NCI-H2081 treated with DMSO at 0.1 percent for 48 hours (cell line): ENCODE data around the gene SLC44A1.

ENCODE experiments used
- DNase-seq: peaks from one replicate; lab custom pipeline; 2025; lab: John Stamatoyannopoulos, UW

SLC44A1 gene

DNA sequence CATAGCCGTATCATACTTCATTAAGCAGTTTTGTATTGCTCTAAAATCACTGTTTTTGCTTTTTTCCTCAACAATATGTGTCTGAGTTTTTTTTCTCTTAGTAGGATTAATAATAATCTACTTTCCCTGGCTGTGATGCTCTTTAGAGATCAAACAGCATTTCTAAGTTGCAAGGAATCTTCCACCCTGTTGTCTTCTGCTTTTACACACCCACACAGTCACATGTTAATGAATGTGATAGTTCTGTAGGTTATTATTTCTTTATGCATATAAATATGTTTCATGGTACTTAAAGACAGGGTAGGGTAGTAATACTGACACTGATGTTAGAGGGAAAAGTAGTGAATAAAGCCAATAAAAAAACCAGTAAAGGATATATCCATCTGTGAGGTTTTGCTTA, 29.3 kb downstream of the SLC44A1 start:
- no peak for DNase-seq

DNA sequence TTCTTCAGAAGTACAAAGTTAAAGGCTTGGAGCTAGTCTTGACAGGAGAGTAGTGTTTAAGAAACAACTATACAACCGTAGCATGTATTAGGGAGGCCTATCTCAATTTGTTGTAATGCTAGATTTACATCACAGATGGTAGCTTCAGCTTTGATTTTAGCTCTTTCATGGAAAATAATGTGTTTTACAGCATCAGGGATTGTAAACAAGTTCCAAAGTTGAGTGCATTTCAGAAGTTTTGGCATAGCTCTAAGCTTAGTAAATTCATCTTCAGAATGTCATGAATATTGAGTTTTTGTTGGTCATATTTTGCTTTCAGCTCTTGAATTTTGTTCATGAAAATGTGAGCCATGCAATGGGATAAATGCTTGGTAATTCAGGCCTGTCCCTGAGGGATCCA, 30.7 kb downstream of the SLC44A1 start:
- no peak for DNase-seq

DNA sequence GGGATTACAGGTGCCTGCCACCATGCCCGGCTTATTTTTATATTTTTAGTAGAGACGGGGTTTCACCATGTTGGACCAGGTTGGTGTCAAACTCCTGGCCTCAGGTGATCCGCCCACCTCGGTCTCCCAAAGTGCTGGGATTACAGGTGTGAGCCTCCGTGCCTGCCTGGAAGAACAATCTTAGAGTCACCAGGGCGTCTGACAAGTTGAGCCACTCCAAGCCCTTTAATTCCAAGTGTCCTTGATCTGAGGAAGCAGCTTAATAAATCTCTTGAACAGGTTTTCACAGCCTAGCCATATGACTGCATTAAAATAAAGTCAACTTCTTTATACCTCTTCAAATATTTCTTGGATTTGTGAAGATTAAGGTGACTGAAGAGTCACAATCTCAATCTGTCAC, 31.5 kb downstream of the SLC44A1 start:
- DNase-seq, result no peak

DNA sequence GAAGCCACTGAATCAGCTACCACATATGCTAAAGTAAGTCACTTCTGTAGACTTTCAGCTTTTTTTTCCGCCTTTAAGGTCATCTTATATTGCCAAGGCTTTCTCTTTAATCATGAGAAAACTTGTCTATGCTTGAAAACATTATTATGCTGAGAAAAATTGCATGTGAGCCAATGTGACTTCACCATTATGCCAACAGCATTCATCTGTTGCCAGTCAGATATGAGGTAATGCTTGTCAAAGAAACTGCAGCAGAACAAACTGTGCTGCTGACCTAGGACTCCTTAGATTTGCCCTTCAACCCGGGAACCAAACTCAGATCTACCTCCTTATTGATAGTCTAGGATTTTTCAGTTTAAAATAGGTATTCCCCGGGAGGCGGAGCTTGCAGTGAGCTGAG, 34.3 kb downstream of the SLC44A1 start:
- DNase-seq, result no peak

DNA sequence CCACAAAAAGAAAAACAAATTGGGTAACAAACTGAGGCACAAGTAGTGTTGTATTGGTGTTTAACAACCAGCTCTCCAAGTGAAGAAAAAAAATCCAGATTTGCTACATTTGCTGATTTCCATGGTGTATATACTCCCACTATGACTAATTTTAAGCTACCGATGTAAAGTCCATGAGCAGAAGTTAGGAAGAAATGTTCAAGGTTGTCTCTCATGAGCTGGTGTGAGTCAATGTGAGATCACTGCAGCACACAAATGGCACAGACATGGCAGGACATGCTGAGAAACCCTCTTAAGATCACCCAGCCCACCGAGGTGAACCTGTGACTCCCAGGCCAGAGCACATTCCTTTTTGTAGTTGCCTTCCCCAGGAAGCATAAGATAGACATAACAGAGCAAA, 36.2 kb downstream of the SLC44A1 start:
- no peak for DNase-seq

DNA sequence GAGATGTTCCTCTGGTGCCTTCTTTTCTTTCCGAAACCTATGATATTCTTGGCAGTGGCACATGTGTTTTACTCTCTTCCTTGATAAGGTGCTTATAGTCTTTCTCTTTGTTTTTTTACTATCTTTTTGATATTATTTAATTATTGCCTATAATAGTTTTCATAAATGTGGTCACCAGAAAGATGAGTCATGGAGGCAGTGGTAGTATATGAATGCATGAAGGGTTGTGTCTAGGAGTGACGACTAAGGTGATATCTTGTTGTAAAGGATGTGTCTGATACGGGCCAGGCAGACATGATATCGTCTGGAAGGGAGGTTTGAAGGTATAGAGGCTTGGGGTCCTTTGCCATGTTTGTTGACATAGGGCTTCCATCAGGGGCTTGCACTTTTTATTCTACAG, 36.8 kb downstream of the SLC44A1 start:
- DNase-seq, result no peak

DNA sequence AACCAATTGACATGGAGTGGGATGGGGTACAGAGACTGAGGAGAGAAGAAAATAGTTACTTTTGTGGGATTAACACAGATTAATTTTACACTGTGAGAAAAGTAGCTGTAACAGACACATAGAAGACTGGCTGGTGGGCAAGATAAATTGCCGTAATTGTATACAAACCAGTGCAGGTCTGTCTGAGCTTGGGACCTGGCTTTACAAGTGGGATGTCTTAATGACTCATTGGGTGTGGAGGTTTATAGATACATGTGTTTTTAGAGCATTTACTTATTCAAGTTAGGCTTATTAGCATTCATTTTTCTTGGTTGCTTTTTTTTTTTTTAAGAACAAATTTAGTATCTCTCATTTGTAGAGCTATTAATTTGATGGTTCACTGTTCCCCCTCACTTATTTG, 37.5 kb downstream of the SLC44A1 start:
- DNase-seq, result no peak

DNA sequence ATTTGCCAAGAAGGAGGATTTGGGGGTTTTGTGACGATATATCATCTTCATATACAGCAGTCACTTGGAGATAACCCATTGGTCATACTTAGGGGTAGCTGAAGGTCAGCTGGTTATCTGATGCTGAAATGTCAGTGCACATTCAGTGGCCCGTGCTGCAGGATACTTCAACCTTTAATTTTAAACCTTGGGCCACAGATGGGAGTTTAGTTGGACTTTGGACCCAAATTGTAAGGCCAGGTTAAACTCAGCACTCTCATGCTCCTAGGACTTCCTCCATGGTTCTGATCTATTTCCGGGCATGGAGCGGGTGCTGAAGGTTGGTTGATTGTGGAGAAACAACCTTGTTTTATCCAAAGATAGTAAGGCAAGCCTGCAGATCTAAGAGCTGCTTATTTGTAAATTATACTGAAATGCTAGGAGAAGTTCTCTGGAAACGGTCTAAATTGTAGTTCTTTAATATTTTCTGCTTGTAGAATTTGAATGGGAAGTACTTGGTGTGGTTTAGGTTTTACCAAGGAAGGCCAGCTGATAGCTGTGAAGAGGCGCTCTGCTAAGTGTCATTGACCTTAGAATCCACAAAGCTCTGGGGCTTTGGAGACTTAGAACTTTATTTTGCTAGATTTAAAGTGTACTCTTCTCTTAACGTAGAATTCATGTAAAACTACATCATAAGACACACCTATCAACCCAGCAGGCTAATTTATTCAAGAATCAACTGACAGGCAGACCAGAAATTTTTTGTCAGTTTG, 38.6 kb downstream of the SLC44A1 start:
- DNase-seq, result no peak

DNA sequence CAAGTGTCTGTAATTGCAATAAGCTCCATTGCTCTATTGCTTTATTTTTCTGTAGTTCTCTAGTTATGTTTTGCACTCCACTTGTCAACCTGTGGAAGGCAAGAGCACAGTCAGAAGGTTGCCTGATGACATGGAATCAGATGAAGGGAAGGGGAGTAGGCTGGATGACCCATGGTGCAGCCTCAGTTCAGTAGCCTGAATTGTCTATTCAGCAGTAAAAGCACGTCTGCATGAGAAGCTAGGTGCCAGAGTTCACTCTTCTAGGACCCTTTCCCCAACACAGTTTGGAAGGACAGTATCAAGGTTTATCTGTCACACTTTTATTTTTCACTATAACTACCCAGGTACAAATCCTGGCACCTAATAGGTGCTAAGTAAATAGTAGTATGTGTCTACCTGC, 39.3 kb downstream of the SLC44A1 start:
- DNase-seq, result no peak

DNA sequence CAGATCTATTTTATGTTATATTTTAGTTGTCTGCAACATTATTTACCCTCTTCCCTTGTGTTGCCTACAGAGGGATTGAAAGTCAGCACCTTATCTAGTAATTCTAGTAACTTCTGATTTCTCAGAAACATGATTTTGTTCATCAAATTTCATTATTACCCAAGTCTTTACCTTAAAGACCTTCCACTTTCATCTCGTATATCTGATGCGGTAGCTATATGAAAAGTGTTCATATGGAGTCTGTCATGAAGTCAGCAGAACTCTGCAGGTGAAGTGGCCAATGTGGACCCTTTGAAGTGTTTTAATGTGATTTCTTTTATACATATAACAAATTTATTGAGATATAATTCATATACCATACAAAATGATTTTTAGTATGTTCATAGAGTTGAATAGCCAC, 40.0 kb downstream of the SLC44A1 start:
- DNase-seq, result no peak

DNA sequence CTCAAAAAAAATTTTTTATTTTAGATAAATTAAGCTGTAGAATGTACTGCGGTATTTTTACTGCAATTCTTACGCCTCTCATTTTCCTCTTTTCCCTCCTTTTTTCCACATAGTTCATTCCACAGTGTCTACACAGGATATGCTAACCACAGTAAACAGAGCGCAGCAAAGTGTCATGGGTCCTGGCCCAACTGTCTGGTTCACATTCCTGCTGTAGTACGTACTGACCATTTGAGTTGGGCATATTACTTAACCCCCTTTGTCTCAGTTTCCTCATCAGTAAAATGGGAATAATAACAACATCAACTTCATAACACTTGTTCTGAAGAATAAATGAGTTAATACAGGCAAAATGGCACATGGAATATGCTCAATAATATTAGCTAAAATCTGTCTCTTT, 41.6 kb downstream of the SLC44A1 start:
- DNase-seq, result no peak

DNA sequence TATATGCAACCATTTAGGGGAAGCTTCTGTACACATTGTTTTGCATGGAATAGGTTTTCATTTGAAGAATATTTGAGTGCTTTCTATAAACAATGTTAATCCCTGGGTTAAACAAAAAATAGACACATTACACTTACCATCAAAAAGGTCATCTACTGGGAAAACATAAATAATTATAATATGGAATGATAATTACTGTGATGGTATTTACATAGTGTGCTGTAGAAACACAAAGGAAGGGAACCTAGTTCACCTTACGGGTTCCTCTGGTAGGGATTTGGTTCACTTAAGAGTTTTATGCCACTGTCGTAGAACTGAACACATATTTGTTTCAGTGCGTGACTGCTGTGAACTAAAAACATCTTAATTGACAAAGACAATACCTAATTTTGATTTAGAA, 44.9 kb downstream of the SLC44A1 start:
- no peak for DNase-seq

DNA sequence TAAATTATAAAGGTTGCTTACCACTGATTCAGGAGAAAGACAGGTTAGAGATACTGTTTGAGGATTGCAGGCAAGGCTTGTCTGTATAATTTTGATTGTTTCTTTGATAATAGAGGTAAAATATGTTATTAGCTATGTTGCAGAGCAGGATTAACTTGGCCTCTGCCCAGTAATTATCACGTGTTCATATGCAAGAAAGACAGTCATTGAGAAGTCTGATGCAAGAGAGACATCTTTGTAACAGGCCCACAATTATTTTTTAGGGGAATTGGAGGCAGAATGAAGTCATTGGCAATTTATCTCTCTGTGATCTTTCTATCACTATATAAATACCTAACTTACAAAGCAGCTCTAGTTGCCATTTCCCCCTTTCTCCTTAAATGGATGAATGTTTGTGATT, 46.0 kb downstream of the SLC44A1 start:
- no peak for DNase-seq

DNA sequence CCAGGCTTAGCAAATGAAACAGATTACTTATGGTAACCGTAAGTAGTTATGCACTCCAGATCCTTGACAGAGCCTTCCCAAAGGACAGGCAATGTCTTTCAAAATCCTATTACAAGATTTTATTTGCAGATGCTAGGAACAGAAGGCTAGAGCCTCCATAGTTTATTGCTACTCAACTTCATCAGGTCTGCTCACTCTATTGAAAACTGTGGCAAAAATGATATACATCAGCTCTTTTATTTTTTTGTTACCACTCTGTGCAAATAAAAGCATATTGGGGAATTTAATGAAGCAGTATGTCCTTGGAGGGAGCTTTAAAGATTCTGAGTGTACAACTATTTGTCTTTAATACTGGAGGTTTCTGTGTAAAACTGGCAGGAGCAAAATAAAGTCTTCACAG, 46.5 kb downstream of the SLC44A1 start:
- no peak for DNase-seq

DNA sequence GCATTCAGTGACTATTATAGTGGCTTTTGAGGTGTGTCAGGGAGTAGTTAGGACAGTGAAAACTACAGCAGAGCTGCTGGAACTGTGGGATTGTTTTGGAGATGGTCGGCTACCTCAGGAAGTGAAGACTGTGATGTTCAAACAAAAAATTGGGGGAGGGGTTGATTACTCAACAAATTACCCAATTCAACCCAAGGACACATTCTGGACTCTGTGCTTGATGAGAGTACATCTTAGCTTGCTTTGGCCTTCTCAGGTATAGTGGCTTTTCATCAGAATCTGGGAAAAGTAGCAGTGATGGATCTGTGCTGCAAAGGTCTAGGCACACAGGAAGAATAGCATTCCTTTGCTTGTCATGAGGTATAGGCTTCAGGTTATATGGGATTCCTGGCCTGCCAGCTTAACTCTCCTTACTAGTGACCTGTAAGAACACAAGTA, 47.0 kb downstream of the SLC44A1 start:
- no peak for DNase-seq

DNA sequence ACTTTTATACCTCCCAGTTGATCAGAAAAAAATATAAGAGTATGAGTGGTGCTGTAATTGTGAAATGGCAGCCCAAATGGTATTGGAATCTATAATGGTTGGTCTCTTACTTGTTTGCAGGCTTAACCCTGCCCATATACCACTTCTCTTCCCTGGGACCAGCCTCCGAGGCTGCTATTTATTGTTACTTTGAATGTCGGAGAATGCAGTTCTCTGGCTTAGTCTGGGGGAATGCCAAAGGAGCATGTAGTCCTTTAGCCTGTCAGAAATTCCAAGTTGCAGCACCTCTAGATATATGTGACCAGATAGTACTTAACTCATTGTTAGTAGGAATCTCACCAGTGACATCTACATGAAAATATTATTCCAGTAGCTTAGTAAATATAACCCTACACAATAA, 47.5 kb downstream of the SLC44A1 start:
- DNase-seq, result no peak

DNA sequence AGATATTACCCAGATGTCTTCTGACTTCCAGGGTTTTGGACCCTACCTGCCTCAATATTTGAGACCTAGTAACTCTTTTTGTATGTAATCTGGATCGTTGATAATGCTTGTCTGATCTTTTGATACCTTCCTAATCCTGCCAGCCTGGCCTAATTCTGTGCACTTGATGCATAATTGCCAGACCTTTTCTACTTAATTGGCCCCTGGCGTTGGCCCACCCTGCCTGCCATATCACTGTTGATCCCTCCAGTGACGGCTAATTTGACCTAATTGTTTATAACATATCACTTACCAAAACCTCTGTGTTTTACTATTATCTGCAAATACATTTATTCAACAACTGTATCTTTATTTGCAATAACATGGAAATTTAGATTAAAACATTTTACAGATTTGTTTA, 49.0 kb downstream of the SLC44A1 start:
- no peak for DNase-seq

DNA sequence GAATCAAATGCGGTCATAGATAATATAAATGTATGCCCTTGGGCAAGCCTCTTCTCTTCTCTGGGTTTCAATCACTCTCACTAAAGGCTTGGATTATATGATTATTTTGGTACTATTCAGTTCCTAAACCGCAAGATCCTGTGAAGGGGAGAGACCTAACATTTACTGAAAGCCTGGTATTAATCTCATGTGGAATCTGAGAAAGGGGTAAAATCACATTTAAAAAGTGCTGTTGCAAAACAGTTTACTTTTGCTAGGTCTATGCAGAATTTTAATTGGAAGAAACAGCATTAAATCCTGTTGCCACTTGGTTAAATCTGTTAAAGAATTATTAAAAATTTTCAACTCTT, 50.7 kb downstream of the SLC44A1 start:
- no peak for DNase-seq

DNA sequence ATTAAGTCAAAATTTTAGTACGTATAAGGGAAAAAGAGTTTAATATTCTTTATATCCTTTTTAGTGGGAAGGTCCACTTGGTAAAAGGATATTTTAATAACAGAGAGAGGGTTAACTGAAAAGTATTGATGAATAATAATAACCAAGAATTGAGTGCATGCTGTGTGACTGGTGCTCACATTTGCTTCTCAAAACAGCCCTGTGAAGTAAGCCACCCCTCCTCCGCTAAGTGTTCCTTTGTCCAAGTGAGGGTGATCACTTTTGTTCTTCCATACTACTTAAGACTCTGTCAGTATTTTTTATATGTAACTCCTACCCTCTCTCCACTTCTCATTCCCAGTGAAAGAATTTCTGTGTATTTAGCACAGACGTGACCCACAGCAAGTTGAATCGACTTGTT, 51.5 kb downstream of the SLC44A1 start:
- DNase-seq, result no peak

DNA sequence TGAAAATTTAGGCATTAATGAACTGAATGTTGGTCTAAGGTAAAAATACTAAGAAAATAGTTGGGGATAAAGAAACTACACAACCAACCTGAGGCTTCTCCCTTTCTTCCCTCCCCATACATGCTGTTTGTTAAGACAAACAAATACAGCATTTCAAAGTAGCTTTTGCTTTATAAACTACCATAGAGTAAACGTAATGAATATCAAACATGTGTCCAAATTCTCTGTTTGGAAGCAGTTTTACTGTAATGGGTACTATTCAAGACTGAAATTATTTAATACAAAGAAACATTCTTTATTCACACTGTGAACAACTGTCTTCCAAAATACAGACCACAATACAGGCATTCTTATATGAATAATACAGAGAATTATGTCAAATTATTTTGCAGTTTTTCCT, 52.0 kb downstream of the SLC44A1 start:
- DNase-seq, result no peak

DNA sequence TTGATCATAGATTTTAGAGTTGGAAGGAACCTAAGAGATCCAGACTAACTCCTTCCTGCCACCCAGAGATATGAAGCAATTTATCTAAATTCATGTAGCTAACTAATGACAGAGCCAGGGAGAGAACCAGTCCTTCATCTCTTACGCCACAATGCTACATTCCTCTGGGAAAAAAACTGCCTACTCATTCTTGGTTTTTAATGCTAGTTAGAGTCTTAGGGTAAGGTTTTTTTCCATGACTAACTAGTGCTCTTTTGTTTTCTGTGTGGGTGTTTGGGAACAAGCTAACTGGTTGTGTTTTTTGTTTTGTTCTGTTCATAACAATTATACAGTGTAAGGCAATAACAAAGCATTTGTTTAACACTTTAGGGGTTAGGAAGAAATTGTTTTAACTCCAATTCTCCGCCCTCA, 52.4 kb downstream of the SLC44A1 start:
- DNase-seq, result no peak

DNA sequence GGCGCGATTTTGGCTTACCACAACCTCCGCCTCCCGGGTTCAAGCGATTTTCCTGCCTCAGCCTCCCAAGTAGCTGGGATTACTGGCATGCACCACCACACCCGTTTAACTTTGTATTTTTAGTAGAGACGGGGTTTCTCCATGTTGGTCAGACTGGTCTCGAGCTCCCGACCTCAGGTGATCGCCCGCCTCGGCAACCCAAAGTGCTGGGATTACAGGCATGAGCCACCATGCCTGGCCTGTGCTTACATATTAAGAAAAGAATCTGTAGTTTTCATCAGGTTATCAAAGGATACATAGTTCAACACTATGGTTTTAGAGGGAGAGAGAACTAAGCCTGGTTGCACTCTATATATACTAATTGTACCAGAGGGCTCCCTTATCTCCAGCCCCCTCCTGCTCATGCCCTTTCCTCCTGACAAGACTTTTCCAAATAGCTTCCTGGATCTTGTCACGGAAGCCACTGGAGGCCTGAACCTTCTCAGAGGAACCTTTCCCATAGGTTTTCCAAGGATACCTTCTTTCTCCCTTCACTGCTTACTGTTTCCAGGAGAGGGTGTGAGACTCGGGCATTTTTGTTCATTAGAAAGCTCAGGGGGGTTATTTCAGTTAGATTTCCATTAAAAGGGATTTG, 53.1 kb downstream of the SLC44A1 start:
- no peak for DNase-seq

DNA sequence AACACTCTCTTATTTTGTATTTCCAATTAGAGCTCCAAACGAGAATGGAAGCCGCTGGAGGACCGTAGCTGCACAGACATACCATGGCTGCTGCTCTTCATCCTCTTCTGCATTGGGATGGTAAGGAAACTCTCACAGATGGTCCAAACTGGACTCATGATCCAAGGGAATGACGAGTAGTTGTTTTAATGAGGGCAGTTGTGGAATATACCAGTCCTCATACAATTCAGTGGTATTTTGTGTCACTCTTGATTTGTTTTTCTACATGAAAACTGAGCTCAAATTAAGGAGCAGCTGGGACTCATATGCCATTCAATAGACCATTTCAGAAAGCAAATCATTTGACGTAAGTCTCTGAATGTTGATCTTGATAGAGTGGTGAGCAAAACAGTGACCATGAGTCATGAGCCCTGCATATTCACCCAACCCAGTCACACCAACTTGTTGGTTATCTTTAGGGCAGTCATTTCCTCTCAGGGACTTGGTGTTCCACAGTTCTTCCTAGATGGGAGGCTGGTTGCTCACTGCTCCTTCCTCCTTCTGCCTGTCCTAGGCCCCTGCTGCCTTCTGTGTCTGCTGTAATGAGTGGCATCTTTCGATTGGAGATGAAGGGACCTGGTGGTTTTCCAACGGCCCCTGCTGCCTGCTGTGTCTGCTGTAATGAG, 54.9 kb downstream of the SLC44A1 start:
- no peak for DNase-seq

DNA sequence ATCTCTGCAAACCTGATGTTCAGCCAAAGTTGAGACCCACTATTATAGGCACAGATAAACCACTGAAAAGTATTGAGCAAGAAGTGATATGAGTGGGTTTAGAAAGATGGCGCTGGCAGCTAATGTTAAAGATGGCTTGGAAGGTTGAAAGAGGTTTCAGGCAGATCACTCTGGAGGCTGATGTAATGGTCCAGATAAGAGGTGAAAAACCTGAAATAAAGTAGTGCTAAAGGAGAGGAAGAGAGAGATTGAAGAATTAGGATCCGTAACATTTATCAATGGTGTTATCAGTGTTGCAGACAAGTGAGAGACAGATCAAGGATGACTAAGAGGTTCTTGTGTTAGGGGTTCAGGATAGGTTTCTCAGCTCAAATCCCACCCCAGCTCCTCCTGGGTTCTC, 58.3 kb downstream of the SLC44A1 start:
- DNase-seq, result no peak
